HG03558 (cell line): Measurements from ENCODE around the gene MTAP.

Experiments used
- ATAC-seq: cut with Tn5 transposase; IDR thresholded peaks from one replicate; pipeline ENCODE4 v1.9.1; 2021; ENCODE audit warnings: moderate number of reproducible peaks; ENCODE audit not compliant: unreplicated experiment; ENCODE audit errors: extremely low read depth

MTAP gene

GRCh38 chr9:21840647-21841046 is 38.2 kb downstream of the MTAP start:
- ATAC-seq: no peak

GRCh38 chr9:21841133-21841532 is 38.7 kb downstream of the MTAP start:
- ATAC-seq: no peak

GRCh38 chr9:21848615-21849014 is 46.2 kb downstream of the MTAP start:
- no peak for ATAC-seq

- peak; percentile 96 for ATAC-seq
Measured at GRCh38 chr9:21852754-21853153, 50.3 kb downstream of the MTAP start.

- ATAC-seq: no peak
Measured at GRCh38 chr9:21853414-21853813, 51.0 kb downstream of the MTAP start.

- ATAC-seq: no peak
Measured at GRCh38 chr9:21854119-21854518, 51.7 kb downstream of the MTAP start.

DNA sequence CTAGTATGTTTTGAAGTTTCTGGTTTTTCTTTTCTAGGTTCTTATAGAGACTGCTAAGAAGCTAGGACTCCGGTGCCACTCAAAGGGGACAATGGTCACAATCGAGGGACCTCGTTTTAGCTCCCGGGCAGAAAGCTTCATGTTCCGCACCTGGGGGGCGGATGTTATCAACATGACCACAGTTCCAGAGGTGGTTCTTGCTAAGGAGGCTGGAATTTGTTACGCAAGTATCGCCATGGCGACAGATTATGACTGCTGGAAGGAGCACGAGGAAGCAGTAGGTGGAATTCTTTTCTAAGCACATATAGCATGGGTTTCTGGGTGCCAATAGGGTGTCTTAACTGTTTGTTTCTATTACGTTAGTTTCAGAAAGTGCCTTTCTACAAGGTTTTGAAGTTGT is 52.2 kb downstream of the MTAP start:
- ATAC-seq: no peak

DNA sequence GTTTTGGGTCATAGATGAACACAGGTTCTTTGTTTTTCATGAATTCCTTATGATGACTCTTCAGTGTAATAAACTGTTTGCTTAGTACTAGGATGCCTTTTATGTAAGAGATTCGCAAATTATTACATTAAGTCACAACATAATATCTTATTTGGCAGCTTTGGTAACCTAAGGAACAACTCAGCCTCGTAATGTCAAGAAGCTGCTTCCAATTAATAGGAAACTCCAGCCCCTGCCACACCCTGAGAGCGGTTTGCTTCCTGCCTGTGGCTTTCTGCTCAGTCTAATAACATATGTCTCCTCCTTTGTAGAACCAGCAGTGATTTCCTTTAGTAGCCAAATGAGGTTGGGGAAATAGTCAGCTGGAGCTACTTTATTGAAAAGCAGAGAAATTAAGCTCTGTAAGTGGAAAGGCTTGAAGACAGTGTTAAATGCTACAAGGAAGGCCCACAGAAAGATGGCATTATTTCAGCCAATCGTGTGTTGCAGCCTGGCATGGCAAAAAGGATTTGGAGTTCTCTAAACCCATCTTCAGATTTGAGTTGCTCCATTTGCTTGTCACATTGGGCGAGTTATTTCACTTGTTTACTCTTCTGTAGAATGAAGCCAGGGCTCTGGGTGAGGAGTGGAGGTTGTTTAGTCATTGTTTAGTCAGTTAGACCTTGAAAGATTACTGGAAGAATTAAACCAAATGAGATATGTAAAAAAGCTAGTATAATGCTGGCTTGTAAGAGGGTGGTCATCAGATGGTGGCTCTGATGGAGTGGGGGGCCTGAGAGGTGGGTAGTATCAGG is 54.1 kb downstream of the MTAP start:
- ATAC-seq: no peak

DNA sequence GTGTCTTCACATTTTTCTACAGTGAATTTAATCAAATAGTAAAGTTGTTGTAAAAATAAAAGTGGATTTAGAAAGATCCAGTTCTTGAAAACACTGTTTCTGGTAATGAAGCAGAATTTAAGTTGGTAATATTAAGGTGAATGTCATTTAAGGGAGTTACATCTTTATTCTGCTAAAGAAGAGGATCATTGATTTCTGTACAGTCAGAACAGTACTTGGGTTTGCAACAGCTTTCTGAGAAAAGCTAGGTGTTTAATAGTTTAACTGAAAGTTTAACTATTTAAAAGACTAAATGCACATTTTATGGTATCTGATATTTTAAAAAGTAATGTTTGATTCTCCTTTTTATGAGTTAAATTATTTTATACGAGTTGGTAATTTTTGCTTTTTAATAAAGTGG is 60.4 kb downstream of the MTAP start:
- no peak for ATAC-seq

DNA sequence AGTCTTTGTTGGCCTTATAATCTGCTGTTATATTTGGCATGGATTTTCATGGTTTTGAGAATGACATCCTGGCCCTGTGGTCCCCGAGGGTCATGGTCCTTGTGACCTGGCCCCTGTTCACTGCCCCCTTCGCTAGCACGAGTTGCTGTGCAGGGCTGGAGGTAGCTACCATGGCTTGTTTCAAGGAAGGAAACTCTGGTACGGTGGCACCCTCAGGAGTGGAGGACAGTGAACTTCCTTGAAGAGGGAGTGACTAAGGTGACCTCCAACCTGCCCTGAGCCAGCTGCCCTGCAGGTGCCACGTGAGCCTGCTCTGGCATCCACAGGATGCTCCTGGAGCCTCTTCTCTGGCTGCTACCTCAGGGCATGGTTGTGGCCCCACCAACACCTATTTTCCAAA is 62.1 kb downstream of the MTAP start:
- ATAC-seq: no peak

DNA sequence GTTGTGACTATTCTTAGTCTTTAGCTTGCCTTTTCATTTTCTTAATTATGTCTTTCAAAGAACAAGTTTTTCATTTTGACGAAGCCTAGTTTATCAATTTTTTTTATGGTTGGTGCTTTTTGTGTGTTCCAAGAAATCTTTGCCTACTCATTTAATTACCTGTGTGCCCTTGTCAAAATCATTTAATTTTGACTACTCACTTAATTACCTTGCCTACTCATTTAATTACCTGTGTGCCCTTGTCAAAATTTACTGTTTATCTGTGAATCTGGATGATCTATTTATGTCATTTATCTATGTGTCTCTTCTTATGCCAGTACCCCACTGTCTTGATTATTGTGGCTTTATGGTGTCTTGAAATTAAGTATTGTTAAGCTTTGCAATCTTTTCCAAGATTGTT is 63.9 kb downstream of the MTAP start:
- no peak for ATAC-seq

DNA sequence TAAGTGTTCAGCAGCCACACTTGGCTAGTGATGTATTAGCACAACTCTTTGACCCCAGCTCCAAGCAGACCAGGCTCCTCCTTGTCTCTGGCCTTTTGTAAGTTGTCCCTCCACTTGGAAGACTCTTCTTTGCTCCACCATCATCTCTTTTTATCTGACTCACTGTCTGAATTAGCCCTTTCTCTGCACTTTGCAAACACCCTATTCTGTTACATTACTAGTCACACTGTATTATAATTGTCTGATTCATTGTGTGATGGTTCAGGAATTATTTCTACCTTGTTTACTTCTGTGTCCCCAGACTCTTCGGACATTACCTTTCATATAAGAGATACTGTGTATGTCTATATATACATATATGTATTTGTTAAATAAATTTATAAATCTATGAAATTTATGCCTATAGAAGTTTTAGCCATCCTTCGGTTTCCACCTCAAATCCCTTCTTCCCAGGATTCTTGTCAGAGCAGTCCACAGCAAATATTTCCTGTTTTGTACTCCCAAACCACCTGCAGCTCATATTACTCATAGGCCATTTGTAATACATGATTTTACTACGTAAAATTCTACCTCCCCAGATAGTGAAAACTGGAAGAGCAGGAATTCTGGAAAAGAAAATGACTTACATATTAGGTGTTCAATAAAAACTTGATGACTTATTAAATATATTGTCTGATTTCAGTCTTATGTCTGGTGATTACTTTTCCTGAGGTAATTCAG is 69.0 kb downstream of the MTAP start:
- no peak for ATAC-seq

DNA sequence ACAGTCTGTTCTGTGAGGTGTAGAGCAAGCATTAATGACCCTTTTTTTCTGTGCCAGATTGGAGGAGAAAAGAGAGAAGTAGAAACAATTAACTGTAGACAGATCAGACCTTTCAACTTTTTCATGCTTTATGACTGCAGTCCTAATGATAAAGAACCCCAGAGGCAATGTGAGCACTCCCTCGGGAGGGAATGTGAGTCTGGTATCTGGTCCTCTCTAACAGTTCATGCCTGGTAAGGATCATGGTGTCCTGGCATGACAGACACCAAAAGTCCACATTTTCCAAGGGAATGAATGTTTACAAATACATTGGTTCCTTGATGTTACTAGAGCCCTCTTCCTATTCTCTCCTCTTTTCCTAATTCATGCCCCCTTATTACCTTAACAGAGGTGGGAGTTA is 70.3 kb downstream of the MTAP start:
- ATAC-seq: no peak

- ATAC-seq: no peak
Measured at GRCh38 chr9:21873540-21874221, 71.2 kb downstream of the MTAP start.

DNA sequence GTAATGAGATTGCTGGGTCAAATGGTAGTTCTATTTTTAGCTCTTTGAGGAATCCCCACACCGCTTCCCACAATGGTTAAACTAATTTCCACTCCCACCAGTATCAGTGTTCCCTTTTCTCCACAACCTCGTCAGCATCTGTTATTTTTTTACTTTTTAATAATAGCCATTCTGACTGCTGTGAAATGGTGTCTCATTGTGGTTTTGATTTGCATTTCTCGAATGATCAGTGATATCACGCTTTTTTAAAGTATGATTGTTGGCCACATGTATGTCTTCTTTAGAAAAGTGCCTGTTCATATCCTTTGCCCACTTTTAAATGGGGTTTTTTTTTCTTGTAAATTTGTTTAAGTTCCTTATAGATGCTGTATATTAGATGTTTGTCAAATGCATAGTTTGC is 73.5 kb downstream of the MTAP start:
- ATAC-seq: no peak

GRCh38 chr9:21883642-21884041 is 81.2 kb downstream of the MTAP start:
- no peak for ATAC-seq

GRCh38 chr9:21889673-21890072 is 87.2 kb downstream of the MTAP start:
- no peak for ATAC-seq

DNA sequence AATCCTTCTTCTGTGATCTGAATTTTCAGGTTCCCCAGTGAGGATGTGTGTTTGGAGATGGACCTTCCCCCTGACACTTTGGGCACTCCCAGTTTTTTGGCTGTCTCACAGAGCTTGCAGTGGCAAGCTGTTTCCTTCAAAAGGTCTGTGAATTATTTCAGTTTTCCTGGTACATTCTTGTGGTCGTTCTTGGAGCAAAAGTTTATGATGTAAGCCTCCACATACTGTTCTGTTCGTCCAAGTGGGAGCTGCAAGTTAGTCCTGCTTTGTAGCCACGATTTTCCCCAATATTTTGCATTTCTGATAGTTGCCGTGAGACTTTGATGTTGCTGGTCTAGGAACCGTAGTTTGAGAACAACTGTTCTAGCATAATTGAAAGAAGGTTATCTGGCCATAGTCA is 88.3 kb downstream of the MTAP start:
- no peak for ATAC-seq

DNA sequence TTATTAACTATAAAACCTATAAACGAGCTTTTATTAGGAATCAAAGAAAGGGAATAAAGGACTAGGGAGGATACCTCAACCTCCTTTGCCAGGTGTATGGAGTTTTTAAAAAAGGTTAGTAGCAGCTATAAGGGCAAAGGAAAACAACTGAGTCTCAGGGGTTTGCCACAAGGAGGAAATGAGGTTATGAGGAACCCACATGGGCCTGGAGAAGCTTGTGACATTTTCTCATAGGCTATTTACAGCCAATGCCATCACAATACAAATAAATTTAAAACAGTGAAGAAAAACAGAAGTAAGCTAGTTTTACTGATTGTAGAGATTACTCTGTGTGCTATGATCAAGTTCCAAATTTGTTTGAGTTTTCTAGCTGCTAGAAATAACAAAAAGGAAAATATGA is 99.1 kb downstream of the MTAP start:
- no peak for ATAC-seq

- peak; percentile 42 for ATAC-seq
Measured at GRCh38 chr9:21902136-21902535, 99.7 kb downstream of the MTAP start.

GRCh38 chr9:21903380-21903965 is 101.0 kb downstream of the MTAP start:
- no peak for ATAC-seq
